ENCODE results near the gene TPK1. TPM values are rescaled to one million over a fixed set of nuclear protein-coding genes. Genes with fewer than 3 reads are reported as not detected.

The TPK1 gene
- polyA plus RNA-seq, 1 donor from 2014 or later: 3.5 TPM

DNA sequence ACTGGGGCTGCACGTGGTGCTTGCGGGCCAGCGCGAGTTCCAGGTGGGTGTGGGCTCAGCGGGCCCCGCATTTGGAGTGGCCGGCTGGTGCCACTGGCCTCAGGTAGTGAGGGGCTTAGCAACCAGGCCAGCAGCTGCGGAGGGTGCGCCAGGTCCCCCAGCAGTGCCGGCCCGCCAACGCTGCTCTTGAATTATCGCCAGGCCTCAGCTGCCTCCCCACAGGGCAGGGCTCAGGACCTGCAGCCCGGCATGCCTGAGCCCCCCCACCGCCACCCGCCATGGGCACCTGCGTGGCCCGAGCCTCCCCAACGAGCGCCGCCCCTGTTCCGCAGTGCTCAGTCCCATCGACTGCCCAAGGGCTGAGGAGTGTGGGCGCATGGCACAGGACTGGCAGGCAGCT, 185.4 kb downstream of the TPK1 start:
- H3K36me3 ChIP-seq (ENCODE audit: insufficient read depth, low read length): no peaks in the 10 kb centered on the region
- no peak overlapping the region for H2AFZ ChIP-seq (ENCODE audit: low read depth, low read length)
- H3F3A ChIP-seq (ENCODE audit: insufficient read depth, low read length, poor library complexity, severe bottlenecking): no peaks in the 10 kb centered on the region
- H3K4me2 ChIP-seq (ENCODE audit: low read length): no peak overlapping the region
- H3K9ac ChIP-seq (ENCODE audit: low read length): no peak overlapping the region
- H3K9me2 ChIP-seq (ENCODE audit: insufficient read depth, low read length): no peaks in the 10 kb centered on the region
- H3K9me3 ChIP-seq (ENCODE audit: low read length): no peaks in the 10 kb centered on the region
- no peak overlapping the region for H3K27ac ChIP-seq (ENCODE audit: low read length)
- H3K27me3 ChIP-seq (ENCODE audit: insufficient read depth, low read depth, low read length): no peaks in the 10 kb centered on the region
- no peak overlapping the region for H3K4me3 ChIP-seq (ENCODE audit: low read length)
- no peak for TF ChIP-seq EP300 (conservative IDR thresholded peaks at IDR 0.05; ENCODE audit: poor library complexity, severe bottlenecking)
- TF ChIP-seq, protein P1, sequence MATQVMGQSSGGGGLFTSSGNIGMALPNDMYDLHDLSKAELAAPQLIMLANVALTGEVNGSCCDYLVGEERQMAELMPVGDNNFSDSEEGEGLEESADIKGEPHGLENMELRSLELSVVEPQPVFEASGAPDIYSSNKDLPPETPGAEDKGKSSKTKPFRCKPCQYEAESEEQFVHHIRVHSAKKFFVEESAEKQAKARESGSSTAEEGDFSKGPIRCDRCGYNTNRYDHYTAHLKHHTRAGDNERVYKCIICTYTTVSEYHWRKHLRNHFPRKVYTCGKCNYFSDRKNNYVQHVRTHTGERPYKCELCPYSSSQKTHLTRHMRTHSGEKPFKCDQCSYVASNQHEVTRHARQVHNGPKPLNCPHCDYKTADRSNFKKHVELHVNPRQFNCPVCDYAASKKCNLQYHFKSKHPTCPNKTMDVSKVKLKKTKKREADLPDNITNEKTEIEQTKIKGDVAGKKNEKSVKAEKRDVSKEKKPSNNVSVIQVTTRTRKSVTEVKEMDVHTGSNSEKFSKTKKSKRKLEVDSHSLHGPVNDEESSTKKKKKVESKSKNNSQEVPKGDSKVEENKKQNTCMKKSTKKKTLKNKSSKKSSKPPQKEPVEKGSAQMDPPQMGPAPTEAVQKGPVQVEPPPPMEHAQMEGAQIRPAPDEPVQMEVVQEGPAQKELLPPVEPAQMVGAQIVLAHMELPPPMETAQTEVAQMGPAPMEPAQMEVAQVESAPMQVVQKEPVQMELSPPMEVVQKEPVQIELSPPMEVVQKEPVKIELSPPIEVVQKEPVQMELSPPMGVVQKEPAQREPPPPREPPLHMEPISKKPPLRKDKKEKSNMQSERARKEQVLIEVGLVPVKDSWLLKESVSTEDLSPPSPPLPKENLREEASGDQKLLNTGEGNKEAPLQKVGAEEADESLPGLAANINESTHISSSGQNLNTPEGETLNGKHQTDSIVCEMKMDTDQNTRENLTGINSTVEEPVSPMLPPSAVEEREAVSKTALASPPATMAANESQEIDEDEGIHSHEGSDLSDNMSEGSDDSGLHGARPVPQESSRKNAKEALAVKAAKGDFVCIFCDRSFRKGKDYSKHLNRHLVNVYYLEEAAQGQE (IDR thresholded peaks at IDR 0.05; ENCODE audit: borderline replicate concordance): no peak
- TF ChIP-seq SMC3 (conservative IDR thresholded peaks at IDR 0.05; ENCODE audit: poor library complexity): no peak
- H3K79me2 ChIP-seq (replicated peaks; ENCODE audit: insufficient read depth, low read length): no peaks in the 10 kb centered on the region
- H4K20me1 ChIP-seq (ENCODE audit: insufficient read depth): no peaks in the 10 kb centered on the region

DNA sequence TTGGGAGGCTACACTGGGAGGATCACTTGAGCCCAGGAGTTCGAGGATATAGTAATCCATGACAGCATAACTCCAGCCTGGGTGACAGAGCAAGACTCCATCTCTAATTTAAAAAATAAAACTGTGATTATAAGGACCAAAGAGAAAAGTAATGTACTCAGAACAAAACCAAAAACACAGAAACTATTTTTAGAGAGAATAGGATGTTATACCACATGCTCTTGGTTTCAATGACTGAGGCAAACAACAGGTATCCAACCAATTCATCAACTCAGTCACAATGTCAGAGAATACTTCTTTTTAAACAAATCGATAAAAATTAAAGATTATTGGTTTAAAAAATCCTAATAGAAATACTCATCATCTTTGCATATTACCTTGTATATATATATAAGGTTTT, 186.7 kb downstream of the TPK1 start:
- Histone ChIP-seq H3K79me2 (replicated peaks; ENCODE audit: insufficient read depth, low read length) (no peaks in the 10 kb centered on the region), H3K4me3 (ENCODE audit: low read length) (no peak overlapping the region), H2AFZ (ENCODE audit: low read depth, low read length) (no peak overlapping the region), H3K9me3 (ENCODE audit: low read length) (no peaks in the 10 kb centered on the region), H3K9ac (ENCODE audit: low read length) (no peak overlapping the region), H3K27ac (ENCODE audit: low read length) (no peak overlapping the region), H3K27me3 (ENCODE audit: insufficient read depth, low read depth, low read length) (no peaks in the 10 kb centered on the region), H4K20me1 (ENCODE audit: insufficient read depth) (no peaks in the 10 kb centered on the region), H3K36me3 (ENCODE audit: insufficient read depth, low read length) (no peaks in the 10 kb centered on the region), H3F3A (ENCODE audit: insufficient read depth, low read length, poor library complexity, severe bottlenecking) (no peaks in the 10 kb centered on the region), H3K9me2 (ENCODE audit: insufficient read depth, low read length) (no peaks in the 10 kb centered on the region), H3K4me2 (ENCODE audit: low read length) (no peak overlapping the region)
- TF ChIP-seq SMC3 (conservative IDR thresholded peaks at IDR 0.05; ENCODE audit: poor library complexity) (no peak), EZH2 (IDR thresholded peaks at IDR 0.05; ENCODE audit: borderline replicate concordance, insufficient read depth, low read length, poor library complexity, severe bottlenecking) (no peak), EP300 (conservative IDR thresholded peaks at IDR 0.05; ENCODE audit: poor library complexity, severe bottlenecking) (no peak), CTCF (IDR thresholded peaks at IDR 0.05; ENCODE audit: poor library complexity, severe bottlenecking) (no peak), RAD21 (conservative IDR thresholded peaks at IDR 0.05) (no peak), POLR2AphosphoS5 (IDR thresholded peaks at IDR 0.05) (no peak), TAF1 (IDR thresholded peaks at IDR 0.05; ENCODE audit: low read depth) (no peak), MXI1 (conservative IDR thresholded peaks at IDR 0.05; ENCODE audit: poor library complexity, severe bottlenecking) (no peak)
- TF ChIP-seq, protein P1 (IDR thresholded peaks at IDR 0.05; ENCODE audit: borderline replicate concordance): no peak
